Breast epithelium (tissue), 4 donors: ENCODE results near the gene PDS5A. TPM values are rescaled to one million over a fixed set of nuclear protein-coding genes. Genes with fewer than 3 reads are reported as not detected.
"Not testable (repeated sequence)": the region's sequence is repeated elsewhere in the genome, so short reads cannot be mapped to it uniquely, and the experiment has no call there.

Experiments
- DNase-seq, 2 donors: peaks; one replicate each; pipeline ENCODE4 v3.0.0-alpha.2; 2019; ENCODE audit warnings: low spot score in 2 of 2
- H3K27ac ChIP-seq, 2 donors: fragments of 200-600 bp; sonication (generic) in 1 of 2; one replicate each; pipeline ENCODE4 v1.5.1; 2016 to 2019; ENCODE audit warnings: mild to moderate bottlenecking in 1 of 2
- H3K27me3 ChIP-seq, 2 donors: fragments of 200-600 bp; sonication (generic) in 1 of 2; one replicate each; pipeline versions ENCODE4 v1.5.1 to v1.6.0; 2017 to 2019; ENCODE audit warnings: control low read depth in 1 of 2, mild to moderate bottlenecking in 1 of 2
- H3K36me3 ChIP-seq: fragments of 200-600 bp; one replicate; pipeline ENCODE4 v1.5.1; 2019
- H3K4me1 ChIP-seq, 2 donors: fragments of 200-600 bp; sonication (generic); one replicate each; pipeline ENCODE4 v1.5.1; 2016 to 2019; ENCODE audit warnings: control low read depth in 1 of 2
- H3K4me3 ChIP-seq, 3 donors: fragments of 200-600 bp; sonication (generic); 1 replicate in 2 of 3; 2 replicates in 1 of 3; pipeline ENCODE4 v1.5.1; 2016 to 2019; ENCODE audit warnings: mild to moderate bottlenecking in 3 of 3, moderate library complexity in 2 of 3
- H3K9me3 ChIP-seq, 2 donors: fragments of 200-600 bp; sonication (generic) in 1 of 2; one replicate each; pipeline ENCODE4 v1.5.1; 2016 to 2019; ENCODE audit warnings: control low read depth in 1 of 2
- POLR2A ChIP-seq: fragments of 450-650 bp; IDR thresholded peaks from one replicate; pipeline ENCODE4 v1.6.1; 2016; ENCODE audit warnings: antibody characterized with exemption, mild to moderate bottlenecking, moderate library complexity
- POLR2AphosphoS5 ChIP-seq, 3 donors: sonication (generic); formaldehyde crosslinking; IDR thresholded peaks; one replicate each; pipeline ENCODE4 v1.6.1; 2017; ENCODE audit warnings: antibody characterized with exemption in 3 of 3
- intact Hi-C: fragments of 100-400 bp; cut with DNase I; formaldehyde crosslinking; loops from one replicate; pipeline ENCODE4 v1.15.1; 2023; ENCODE audit warnings: low total_unique reads
- total RNA-seq, 3 donors: library from RNA; depleted of rRNA; stranded (reverse); fragments of >200 nt; gene quantifications; one replicate each; pipeline ENCODE4 v1.1.0, GENCODE V29; 2016
- TF ChIP-seq, protein P1 (sequence below), 3 donors: fragments of 450-650 bp; IDR thresholded peaks; one replicate each; pipeline ENCODE4 v1.5.1; 2016 to 2017; ENCODE audit warnings: antibody characterized with exemption in 3 of 3, mild to moderate bottlenecking in 3 of 3, moderate library complexity in 3 of 3

The PDS5A gene
- total RNA-seq, 3 donors from 2014 or later: 69.9 to 106 (median 82.9) TPM

DNA sequence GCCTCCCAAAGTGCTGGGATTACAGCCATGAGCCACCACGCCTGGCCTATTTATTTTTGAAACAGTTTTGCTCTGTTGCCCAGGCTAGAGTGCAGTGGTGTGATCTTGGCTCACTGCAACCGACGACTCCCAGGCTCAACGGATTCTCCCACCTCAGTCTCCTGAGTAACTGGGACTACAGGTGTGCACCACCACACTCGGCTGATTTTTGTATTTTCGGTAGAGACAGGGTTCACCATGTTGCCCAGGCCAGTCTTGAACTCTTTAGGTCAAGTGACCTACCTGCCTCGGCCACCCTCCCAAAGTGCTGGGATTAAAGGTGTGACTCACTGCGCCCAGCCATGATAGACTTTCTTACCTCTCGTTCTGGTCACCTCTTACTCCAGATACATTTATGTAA, 155.8 kb downstream of the PDS5A start:
- Histone ChIP-seq H3K4me1 (no peaks in the 10 kb centered on the region), H3K4me3 (no peak overlapping the region), H3K27me3 (no peaks in the 10 kb centered on the region), H3K36me3 (peaks cover 3% of the 10 kb centered on the region), H3K9me3 (no peaks in the 10 kb centered on the region), H3K27ac (no peak overlapping the region)
- TF ChIP-seq POLR2AphosphoS5 (IDR thresholded peaks at IDR 0.05): no peak
- TF ChIP-seq, protein P1, sequence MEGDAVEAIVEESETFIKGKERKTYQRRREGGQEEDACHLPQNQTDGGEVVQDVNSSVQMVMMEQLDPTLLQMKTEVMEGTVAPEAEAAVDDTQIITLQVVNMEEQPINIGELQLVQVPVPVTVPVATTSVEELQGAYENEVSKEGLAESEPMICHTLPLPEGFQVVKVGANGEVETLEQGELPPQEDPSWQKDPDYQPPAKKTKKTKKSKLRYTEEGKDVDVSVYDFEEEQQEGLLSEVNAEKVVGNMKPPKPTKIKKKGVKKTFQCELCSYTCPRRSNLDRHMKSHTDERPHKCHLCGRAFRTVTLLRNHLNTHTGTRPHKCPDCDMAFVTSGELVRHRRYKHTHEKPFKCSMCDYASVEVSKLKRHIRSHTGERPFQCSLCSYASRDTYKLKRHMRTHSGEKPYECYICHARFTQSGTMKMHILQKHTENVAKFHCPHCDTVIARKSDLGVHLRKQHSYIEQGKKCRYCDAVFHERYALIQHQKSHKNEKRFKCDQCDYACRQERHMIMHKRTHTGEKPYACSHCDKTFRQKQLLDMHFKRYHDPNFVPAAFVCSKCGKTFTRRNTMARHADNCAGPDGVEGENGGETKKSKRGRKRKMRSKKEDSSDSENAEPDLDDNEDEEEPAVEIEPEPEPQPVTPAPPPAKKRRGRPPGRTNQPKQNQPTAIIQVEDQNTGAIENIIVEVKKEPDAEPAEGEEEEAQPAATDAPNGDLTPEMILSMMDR (IDR thresholded peaks at IDR 0.05): no peak
- TF ChIP-seq POLR2A: no peak
- intact Hi-C loops: no loop called here
- DNase-seq: no peak

DNA sequence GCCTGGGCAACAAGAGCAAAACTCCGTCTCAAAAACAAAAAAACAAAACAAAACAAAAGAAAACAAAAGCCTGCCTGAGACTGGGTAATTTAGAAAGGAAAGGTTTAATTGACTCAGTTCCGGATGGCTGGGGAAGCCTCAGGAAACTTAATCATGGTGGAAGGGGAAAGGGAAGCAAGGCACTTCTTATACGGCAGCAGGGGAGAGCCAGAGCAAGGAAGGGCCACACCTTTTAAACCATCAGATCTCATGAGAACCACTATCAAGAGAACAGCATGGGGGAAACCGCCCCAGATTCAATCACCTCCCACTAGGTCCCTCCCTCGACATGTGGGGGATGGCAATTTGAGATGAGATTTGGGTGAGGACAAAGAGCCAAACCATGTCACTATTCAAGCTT, 157.5 kb downstream of the PDS5A start:
- Histone ChIP-seq H3K9me3 (no peaks in the 10 kb centered on the region), H3K27me3 (no peaks in the 10 kb centered on the region), H3K36me3 (peaks cover 3% of the 10 kb centered on the region), H3K4me1 (no peaks in the 10 kb centered on the region), H3K4me3 (no peak overlapping the region), H3K27ac (no peak overlapping the region)
- DNase-seq: no peak
- no peak for TF ChIP-seq POLR2A
- no peak for TF ChIP-seq POLR2AphosphoS5 (IDR thresholded peaks at IDR 0.05)
- TF ChIP-seq, protein P1 (IDR thresholded peaks at IDR 0.05): no peak
- intact Hi-C loops: no loop called here

DNA sequence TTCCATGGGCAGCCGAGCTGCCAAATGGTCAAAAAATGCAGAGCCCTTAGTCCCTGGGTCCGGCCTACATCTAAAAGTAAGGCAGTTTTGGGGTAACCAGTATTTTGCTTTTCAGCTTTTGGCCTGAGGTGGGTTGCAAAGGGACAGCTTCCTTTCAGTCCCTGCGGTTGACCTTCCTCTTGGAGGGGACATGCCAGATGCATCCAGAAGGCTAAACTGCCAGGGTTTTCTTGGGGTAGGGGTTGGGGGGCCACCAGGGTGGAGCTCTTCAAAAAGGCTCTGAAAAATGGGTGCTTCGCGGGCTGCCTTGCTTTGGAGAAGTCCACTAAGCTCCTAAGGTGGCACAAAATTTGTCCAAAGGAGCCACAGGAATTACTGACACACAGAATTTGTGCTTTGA, 159.1 kb downstream of the PDS5A start:
- H3K27ac ChIP-seq: no peak overlapping the region
- DNase-seq: no peak
- TF ChIP-seq, protein P1 (IDR thresholded peaks at IDR 0.05): no peak
- no peak for TF ChIP-seq POLR2A
- TF ChIP-seq POLR2AphosphoS5 (IDR thresholded peaks at IDR 0.05): no peak
- H3K4me3 ChIP-seq: no peak overlapping the region
- no peaks in the 10 kb centered on the region for H3K4me1 ChIP-seq
- H3K36me3 ChIP-seq: no peaks in the 10 kb centered on the region
- no peaks in the 10 kb centered on the region for H3K27me3 ChIP-seq
- intact Hi-C loops: no loop called here
- H3K9me3 ChIP-seq: no peaks in the 10 kb centered on the region

DNA sequence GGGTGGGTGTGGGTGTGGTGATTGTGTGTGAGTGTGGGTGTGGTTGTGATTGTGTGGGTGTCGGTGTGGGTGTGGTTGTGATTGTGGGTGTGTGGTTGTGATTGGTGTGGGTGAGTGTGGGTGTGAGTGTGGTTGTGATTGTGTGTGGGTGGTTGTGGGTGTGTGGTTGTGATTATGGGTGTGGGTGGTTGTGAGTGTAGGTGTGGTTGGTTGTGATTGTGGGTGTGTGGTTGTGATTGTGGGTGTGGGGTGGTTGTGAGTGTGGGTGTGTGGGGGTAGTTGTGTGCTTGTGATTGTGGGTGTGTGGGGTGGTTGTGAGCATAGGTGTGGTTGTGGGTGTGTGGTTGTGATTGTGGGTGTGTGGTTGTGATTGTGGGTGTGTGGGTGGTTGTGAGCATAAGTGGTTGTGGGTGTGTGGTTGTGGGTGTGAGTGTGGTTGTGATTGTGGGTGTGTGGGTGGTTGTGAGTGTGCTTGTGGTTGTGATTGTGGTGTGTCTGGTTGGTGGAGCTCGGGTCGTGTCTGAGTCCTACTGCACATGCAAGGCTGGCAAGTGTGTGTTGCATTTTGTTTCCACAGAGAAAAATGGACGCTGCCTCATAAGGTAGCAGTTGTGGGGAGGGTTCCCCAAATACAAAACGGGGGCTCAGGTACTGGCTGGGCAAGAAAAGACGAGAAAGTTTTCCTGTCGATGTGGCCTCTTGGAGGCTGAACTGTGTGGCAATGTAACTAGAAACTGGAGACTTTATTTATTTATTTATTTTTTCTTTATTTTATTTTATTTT, 163.1 kb downstream of the PDS5A start:
- Histone ChIP-seq H3K9me3 (no peaks in the 10 kb centered on the region), H3K27me3 (no peaks in the 10 kb centered on the region), H3K36me3 (no peaks in the 10 kb centered on the region), H3K4me3 (no peak overlapping the region), H3K4me1 (no peaks in the 10 kb centered on the region), H3K27ac (no peak overlapping the region)
- intact Hi-C loops: no loop called here
- no peak for TF ChIP-seq POLR2AphosphoS5 (IDR thresholded peaks at IDR 0.05)
- no peak for TF ChIP-seq POLR2A
- TF ChIP-seq, protein P1 (IDR thresholded peaks at IDR 0.05): no peak
- no peak for DNase-seq

DNA sequence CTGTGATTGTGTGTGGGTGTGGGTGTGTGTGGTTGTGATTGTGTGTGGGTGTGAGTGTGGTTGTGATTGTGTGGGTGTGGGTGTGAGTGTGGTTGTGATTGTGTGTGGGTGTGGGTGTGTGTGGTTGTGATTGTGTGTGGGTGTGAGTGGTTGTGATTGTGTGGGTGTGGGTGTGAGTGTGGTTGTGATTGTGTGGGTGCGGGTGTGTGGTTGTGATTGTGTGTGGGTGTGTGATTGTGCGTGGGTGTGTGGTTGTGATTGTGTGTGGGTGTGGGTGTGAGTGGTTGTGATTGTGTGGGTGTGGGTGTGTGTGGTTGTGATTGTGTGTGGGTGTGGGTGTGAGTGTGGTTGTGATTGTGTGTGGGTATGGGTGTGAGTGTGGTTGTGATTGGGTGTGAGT, 163.9 kb downstream of the PDS5A start:
- intact Hi-C loops: not testable (repeated sequence)

DNA sequence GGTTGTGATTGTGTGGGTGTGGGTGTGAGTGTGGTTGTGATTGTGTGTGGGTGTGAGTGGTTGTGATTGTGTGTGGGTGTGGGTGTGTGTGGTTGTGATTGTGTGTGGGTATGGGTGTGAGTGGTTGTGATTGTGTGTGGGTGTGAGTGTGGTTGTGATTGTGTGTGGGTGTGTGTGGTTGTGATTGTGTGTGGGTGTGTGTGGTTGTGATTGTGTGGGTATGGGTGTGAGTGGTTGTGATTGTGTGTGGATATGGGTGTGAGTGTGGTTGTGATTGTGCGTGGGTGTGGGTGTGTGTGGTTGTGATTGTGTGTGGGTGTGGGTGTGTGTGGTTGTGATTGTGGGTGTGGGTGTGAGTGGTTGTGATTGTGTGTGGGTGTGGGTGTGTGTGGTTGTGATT, 164.7 kb downstream of the PDS5A start:
- H3K27me3 ChIP-seq, H3K4me3 ChIP-seq, intact Hi-C loops, H3K27ac ChIP-seq, H3K4me1 ChIP-seq, H3K9me3 ChIP-seq, H3K36me3 ChIP-seq, DNase-seq: not testable (repeated sequence)

More for the DNA sequence above, 163.9 kb downstream of the PDS5A start:
- not testable (repeated sequence) for DNase-seq, H3K4me3 ChIP-seq, H3K27me3 ChIP-seq, H3K27ac ChIP-seq, H3K36me3 ChIP-seq, H3K4me1 ChIP-seq, H3K9me3 ChIP-seq
